Umbilical cord (tissue), 2 donors: ENCODE measurements around the gene SURF1. TPM values are rescaled to one million over a fixed set of nuclear protein-coding genes. Genes with fewer than 3 reads are reported as not detected.
A peak's percentile ranks its signal among the peaks of the same experiment; 100 is the strongest.
"Not testable (repeated sequence)": the region's sequence is repeated elsewhere in the genome, so short reads cannot be mapped to it uniquely, and the experiment has no call there.

Source experiments
- DNase-seq: peaks from one replicate; pipeline ENCODE4 v3.0.0-alpha.2; 2015; ENCODE audit warnings: low spot score
- total RNA-seq: library from RNA; depleted of rRNA; stranded (reverse); fragments of >200 nt; gene quantifications from one replicate; pipeline ENCODE4 v1.2.3, GENCODE V29; 2014; ENCODE audit warnings: low replicate concordance; ENCODE audit not compliant: insufficient read depth

SURF1 gene
- total RNA-seq, 1 donor from 2014 or later = 2.2 TPM

- DNase-seq = no peak
Measured at GRCh38 chr9:133323211-133323610, 33.1 kb downstream of the SURF1 start.

DNA sequence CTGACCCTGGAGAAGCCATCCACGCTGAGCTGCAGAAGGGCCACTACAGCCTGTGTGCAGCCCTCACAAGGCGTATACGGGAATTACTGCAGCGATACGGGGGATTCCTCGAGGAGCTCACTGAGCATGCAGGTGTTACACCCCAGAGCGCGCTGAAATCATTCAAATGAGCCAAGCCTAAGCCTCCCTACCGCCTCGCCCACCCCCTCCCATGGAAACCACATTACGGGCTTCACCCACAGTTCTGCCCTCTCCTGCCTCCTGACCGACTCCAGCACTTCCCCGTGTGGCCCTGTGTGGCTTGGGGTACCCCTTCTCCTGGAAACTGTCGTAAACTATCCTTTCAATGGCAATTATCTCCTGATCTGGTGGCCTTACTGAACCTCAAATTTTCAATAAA lies 33.6 kb downstream of the SURF1 start:
- no peak for DNase-seq

DNA sequence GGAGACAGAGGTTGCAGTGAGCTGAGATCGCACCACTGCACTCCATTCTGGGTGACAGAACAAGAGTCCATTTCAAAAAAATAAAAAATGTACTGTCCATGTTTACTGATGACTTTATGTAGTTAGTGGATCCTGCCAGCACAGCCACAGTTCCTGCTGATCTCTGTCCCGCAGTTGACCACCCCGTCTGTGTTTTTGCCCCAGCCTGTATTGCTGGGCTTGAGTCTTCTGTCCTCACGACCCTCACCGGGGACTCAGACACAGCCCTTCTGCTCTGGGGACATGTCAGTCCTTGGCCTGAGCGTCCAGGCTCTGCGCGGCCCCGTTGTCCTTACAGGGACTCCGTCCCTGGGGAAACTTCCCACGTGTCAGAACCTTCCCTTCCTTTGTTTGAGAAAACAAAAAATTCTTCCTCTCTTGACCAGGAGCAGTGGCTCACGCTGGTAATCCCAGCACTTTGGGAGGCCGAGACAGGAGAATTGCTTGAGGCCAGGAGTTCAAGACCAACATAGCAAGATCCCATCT lies 34.8 kb downstream of the SURF1 start:
- DNase-seq = no peak

DNA sequence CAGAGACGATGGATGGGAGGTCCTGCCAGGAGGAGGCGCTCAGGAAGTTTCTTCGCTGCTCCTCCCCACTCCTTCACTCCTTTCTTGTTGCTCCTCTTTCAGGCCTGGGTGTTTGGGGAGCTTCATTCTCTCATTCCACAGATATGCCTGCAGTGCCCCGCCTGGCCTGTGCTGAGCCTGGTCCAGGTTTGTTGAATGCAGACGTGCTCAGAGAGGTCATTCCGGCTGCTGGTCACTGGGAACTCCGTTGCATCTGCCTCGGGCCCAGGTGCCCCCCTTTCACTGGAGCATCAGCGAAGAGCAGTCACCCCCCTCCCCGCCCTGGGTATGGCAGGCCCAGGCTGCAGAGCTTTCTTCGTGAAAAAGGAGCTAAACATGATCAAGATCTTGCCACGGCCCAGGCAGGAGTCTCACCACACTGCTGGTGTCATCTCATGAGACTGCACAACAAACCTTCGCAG lies 35.8 kb downstream of the SURF1 start:
- DNase-seq = no peak

- DNase-seq = not testable (repeated sequence)
Measured at GRCh38 chr9:133317551-133317950, 38.7 kb downstream of the SURF1 start.

DNA sequence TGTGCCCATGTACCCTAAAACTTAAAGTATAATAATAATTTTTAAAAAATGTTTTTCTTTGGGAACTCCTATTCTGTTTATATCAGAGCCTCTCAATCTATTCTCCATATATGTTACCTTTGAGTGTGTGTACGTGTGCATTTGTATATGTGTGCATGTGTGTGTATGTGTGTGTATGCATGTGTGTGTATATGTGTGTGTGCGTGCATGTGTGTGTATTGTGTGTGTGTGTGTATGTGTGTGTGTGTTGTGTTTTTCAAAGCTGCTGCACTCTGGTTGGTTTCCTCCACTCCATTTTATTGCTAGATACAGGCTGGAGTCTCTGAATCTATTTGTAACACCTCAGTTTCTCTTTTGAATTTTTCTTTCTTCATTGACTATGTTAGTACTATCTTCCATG lies 40.3 kb downstream of the SURF1 start:
- DNase-seq = no peak

- DNase-seq = no peak
Measured at GRCh38 chr9:133309608-133310007, 46.7 kb downstream of the SURF1 start.

GRCh38 chr9:133307301-133307700 lies 49.0 kb downstream of the SURF1 start:
- DNase-seq = no peak

GRCh38 chr9:133306242-133307204 lies 49.8 kb downstream of the SURF1 start:
- peak; percentile 15 for DNase-seq

DNA sequence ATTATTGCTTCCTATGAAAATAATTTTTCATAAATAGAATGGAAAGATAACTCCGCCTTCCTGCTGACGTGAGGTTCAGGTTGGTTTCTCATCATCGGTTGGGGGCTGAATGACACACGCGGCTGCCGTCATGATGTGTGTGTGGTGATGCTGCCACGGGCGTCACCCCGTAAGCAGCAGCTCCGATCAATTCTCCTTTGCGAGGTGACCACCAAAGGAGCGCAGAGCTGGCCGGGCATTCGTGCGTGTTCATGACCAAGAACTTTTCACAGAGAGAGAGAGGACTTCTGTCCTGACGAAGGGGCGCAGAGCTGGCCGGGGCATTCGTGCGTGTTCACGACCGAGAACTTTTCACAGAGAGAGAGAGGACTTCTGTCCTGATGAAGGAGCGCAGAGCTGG lies 50.6 kb downstream of the SURF1 start:
- no peak for DNase-seq

GRCh38 chr9:133304477-133305377 lies 51.6 kb downstream of the SURF1 start:
- DNase-seq = no peak

DNA sequence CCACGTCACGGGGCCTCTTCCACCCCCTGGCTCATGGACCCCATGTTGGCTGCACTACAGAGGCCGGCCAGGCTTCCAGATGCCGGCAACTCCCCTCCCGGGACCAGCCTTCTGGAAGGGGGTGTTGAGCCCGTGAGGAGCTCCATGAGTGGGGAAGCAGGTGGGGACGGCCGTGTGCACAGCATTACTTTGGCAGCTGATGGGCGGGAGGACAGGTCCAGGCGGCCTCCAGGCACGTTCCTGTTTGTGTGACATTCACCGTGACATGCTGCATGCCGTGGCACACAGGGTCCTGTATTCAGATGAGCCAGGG lies 52.2 kb downstream of the SURF1 start:
- peak; percentile 12 for DNase-seq

- DNase-seq = no peak
Measured at GRCh38 chr9:133303266-133304157, 52.8 kb downstream of the SURF1 start.

Other genes starting within 250 kb of the SURF1 start
- 21.9 TPM for gene RALGDS, start 235.2 kb downstream of the SURF1 start, total RNA-seq
- gene GBGT1, start 192.6 kb downstream of the SURF1 start, total RNA-seq = 18.3 TPM
- not detected for gene OBP2B, start 147.2 kb downstream of the SURF1 start, total RNA-seq
- gene ABO, start 81.3 kb downstream of the SURF1 start, total RNA-seq = 0.48 TPM
- gene SURF6, start 20.3 kb downstream of the SURF1 start, total RNA-seq = 4.8 TPM
- 27.7 TPM for gene MED22, start 8.4 kb downstream of the SURF1 start, total RNA-seq
- 1,575 TPM for gene RPL7A, start 8.3 kb downstream of the SURF1 start, total RNA-seq
- 3.4 TPM for gene SURF2, start 63 bp upstream of the SURF1 start, total RNA-seq
- gene SURF4, start 19.6 kb upstream of the SURF1 start, total RNA-seq = 255 TPM
- gene STKLD1, start 19.9 kb upstream of the SURF1 start, total RNA-seq = 7.5 TPM
- gene REXO4, start 61.5 kb upstream of the SURF1 start, total RNA-seq = 7.9 TPM
- 2.2 TPM for gene ADAMTS13, start 65.9 kb upstream of the SURF1 start, total RNA-seq
- 4.8 TPM for gene CACFD1, start 103.5 kb upstream of the SURF1 start, total RNA-seq
- gene SLC2A6, start 122.6 kb upstream of the SURF1 start, total RNA-seq = 9.4 TPM
- not detected for gene MYMK, start 168.5 kb upstream of the SURF1 start, total RNA-seq
- 1.2 TPM for gene ADAMTSL2, start 178.2 kb upstream of the SURF1 start, total RNA-seq